ENCODE measurements around the gene PNPLA2. TPM values are rescaled to one million over a fixed set of nuclear protein-coding genes. Genes with fewer than 3 reads are reported as not detected.

Gene PNPLA2
- total and polyA plus RNA-seq, 10 of the 15 experiments (the other 5 are each of a cell fraction or from before 2014, with no cell fraction given), result 0.19 to 34.0 (median 8.1) TPM

GRCh38 chr11:831118-831864, 12.6 kb downstream of the PNPLA2 start:
- H3K4me2 ChIP-seq (ENCODE audit: control insufficient read depth, insufficient read depth), result no peak overlapping the region; the same call in 1 of the 2 replicates
- 58% methylated on average over 26 of the region's 31 CpGs for WGBS (ENCODE audit: insufficient coverage, insufficient replicate concordance, low lambda C conversion rate, missing lambda C conversion rate)
- DNase-seq (ENCODE audit: low read depth, low spot score) (no peak), FAIRE-seq (no peak), ATAC-seq (no peak)
- intact Hi-C loops (cut with micrococcal nuclease; ENCODE audit: unreplicated experiment) (no loop called here), in situ Hi-C loops (cut with MboI) (no loop called here)
- no peak overlapping the region for H3K9ac ChIP-seq (ENCODE audit: control insufficient read depth, insufficient read depth, low read length)
- no peaks in the 10 kb centered on the region for H4K20me1 ChIP-seq (ENCODE audit: control insufficient read depth, insufficient read depth)
- ChIA-PET SMC1A (ENCODE audit: uncharacterized antibody, unreplicated experiment) (no interaction called here), RAD21 (ENCODE audit: unreplicated experiment) (interaction anchor here (0.6 to 1.3 kb wide), 3 partner anchors 12 to 98 kb away, joined by 3 read pairs; partner anchors contain the start of gene RPLP2), POLR2A (interaction anchor here (0.6 to 5.2 kb wide), 4 partner anchors 9 to 36 kb away, joined by 3 to 33 read pairs (median 13); partner anchors contain the start of genes PNPLA2, POLR2L and TSPAN4), CTCF (interaction anchor here (1.1 kb wide), 1 partner anchor 17 kb away, joined by 3 read pairs; no protein-coding TSS in a partner anchor)
- H2AFZ ChIP-seq (ENCODE audit: control insufficient read depth, low read depth, low read length), result no peak overlapping the region
- H3K4me3 ChIP-seq, result no peak overlapping the region; the same call in 1 of the 2 replicates
- H3K4me1 ChIP-seq (ENCODE audit: control insufficient read depth, insufficient read depth, low read length), result peaks cover 42% of the 10 kb centered on the region
- no peak overlapping the region for H3K27ac ChIP-seq (ENCODE audit: control insufficient read depth, insufficient read depth)
- no TSS peak for BruUV-seq (replicated peaks)
- H3K79me2 ChIP-seq (ENCODE audit: control insufficient read depth, insufficient read depth, low read length), result no peaks in the 10 kb centered on the region
- no peaks in the 10 kb centered on the region; a peak in 3 of 4 replicates for H3K27me3 ChIP-seq (replicated peaks in 1 of 2; ENCODE audit: control insufficient read depth in 2 of 2, insufficient read depth in 2 of 2, low read length in 1 of 2)
- H3K9me3 ChIP-seq (replicated peaks; ENCODE audit: control insufficient read depth, insufficient read depth, low read length), result no peaks in the 10 kb centered on the region
- no peaks in the 10 kb centered on the region; a peak in 1 of 4 replicates for H3K36me3 ChIP-seq (ENCODE audit: control insufficient read depth in 2 of 2, insufficient read depth in 2 of 2, low read length in 1 of 2)
- no peak for TF ChIP-seq RAD51 (IDR thresholded peaks at IDR 0.05)
- TF ChIP-seq STAT3 (IDR thresholded peaks at IDR 0.05; ENCODE audit: low read depth, low read length), result no peak
- TF ChIP-seq CEBPB (IDR thresholded peaks at IDR 0.05; ENCODE audit: borderline replicate concordance in 1 of 2, low read depth in 2 of 2, low read length in 2 of 2), result no peak
- TF ChIP-seq POLR2A (IDR thresholded peaks at IDR 0.05; ENCODE audit: low read depth, low read length), result no peak
- TF ChIP-seq PAX5 (IDR thresholded peaks at IDR 0.05; ENCODE audit: borderline replicate concordance, low read depth, low read length), result no peak
- TF ChIP-seq ZSCAN29 (IDR thresholded peaks at IDR 0.05), result no peak
- no peak for TF ChIP-seq SP1 (IDR thresholded peaks at IDR 0.05; ENCODE audit: low read depth, low read length)
- no peak for TF ChIP-seq CREB1 (IDR thresholded peaks at IDR 0.05; ENCODE audit: low read depth)
- no peak for TF ChIP-seq NKRF (conservative IDR thresholded peaks at IDR 0.05)
- no peak for TF ChIP-seq KDM1A (IDR thresholded peaks at IDR 0.05; ENCODE audit: borderline replicate concordance)
- no peak for TF ChIP-seq SRF (IDR thresholded peaks at IDR 0.05; ENCODE audit: low read depth in 2 of 2, low read length in 2 of 2)
- TF ChIP-seq RUNX3 (IDR thresholded peaks at IDR 0.05; ENCODE audit: low read length), result no peak
- no peak for TF ChIP-seq ZNF687 (IDR thresholded peaks at IDR 0.05)
- TF ChIP-seq RFX5 (IDR thresholded peaks at IDR 0.05; ENCODE audit: low read depth, low read length), result no peak
- no peak for TF ChIP-seq EP300 (IDR thresholded peaks at IDR 0.05; ENCODE audit: borderline replicate concordance in 1 of 2, control insufficient read depth in 1 of 2, low read depth in 2 of 2, low read length in 2 of 2)
- TF ChIP-seq RBBP5 (conservative IDR thresholded peaks at IDR 0.05), result no peak
- no peak for TF ChIP-seq FOXM1 (IDR thresholded peaks at IDR 0.05; ENCODE audit: low read depth, low read length)
- TF ChIP-seq ETV6 (conservative IDR thresholded peaks at IDR 0.05 in 1 of 2, IDR thresholded peaks at IDR 0.05 in 1 of 2; ENCODE audit: borderline replicate concordance in 1 of 2, low read depth in 1 of 2), result no peak

All from GM12878 (cell line).